ENCODE results near the gene DGCR6. TPM values are rescaled to one million over a fixed set of nuclear protein-coding genes. Genes with fewer than 3 reads are reported as not detected.
"Not testable (repeated sequence)": the region's sequence is repeated elsewhere in the genome, so short reads cannot be mapped to it uniquely, and the experiment has no call there.

DGCR6 gene
- total RNA-seq, 3 donors from 2014 or later: 1.2 to 1.6 (median 1.4) TPM

DNA sequence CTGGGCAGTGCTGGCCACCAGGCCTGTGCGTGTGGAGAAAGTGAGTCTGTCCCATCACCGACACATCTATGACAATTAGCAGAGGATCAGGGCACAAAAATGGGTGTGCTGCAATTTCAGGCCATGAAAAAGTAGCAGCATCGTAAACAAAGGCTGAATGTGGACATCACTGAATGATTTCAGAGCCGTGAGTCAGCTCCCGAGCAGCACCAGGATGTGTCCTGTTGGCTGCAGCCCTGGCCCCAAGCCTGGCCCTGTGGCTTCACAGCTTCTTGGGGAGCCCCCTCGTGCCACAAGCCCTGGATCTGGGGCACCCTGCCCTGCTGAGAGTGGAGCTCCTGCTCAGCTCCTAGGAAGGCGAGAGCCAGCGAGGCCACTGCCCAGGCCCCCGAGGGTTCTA, 9.4 kb downstream of the DGCR6 start:
- not testable (repeated sequence) for DNase-seq; H3K4me1 Mint-ChIP-seq (ENCODE audit: low read depth)

DNA sequence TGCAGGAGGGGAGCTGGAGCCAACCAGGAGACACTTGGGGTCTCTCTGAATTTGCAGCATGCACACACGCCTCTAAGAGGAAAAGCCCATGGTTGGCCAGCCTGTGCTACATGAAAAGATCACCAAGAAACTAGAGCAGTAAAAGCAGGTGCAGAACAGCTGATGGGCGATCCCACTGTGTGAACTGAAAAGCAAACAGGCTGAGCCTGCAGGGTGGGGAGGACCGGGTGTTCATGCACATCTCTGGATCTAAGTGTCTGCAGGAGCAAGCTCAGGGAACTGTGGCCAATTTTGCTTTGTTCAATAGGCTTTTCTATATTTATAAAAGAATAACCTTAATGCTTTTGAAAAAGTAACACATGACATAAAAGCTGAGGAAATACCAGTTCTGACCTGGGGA, 11.7 kb downstream of the DGCR6 start:
- ATAC-seq; H3K4me3 Mint-ChIP-seq; H3K27me3 Mint-ChIP-seq (ENCODE audit: low read depth); DNase-seq; H3K9me3 Mint-ChIP-seq; H3K4me1 Mint-ChIP-seq (ENCODE audit: low read depth); H3K36me3 Mint-ChIP-seq (ENCODE audit: insufficient read depth): not testable (repeated sequence)

More for the DNA sequence above, 9.4 kb downstream of the DGCR6 start:
- H3K4me3 Mint-ChIP-seq; H3K36me3 Mint-ChIP-seq (ENCODE audit: insufficient read depth); ATAC-seq; H3K27me3 Mint-ChIP-seq (ENCODE audit: low read depth); H3K9me3 Mint-ChIP-seq: not testable (repeated sequence)

DNA sequence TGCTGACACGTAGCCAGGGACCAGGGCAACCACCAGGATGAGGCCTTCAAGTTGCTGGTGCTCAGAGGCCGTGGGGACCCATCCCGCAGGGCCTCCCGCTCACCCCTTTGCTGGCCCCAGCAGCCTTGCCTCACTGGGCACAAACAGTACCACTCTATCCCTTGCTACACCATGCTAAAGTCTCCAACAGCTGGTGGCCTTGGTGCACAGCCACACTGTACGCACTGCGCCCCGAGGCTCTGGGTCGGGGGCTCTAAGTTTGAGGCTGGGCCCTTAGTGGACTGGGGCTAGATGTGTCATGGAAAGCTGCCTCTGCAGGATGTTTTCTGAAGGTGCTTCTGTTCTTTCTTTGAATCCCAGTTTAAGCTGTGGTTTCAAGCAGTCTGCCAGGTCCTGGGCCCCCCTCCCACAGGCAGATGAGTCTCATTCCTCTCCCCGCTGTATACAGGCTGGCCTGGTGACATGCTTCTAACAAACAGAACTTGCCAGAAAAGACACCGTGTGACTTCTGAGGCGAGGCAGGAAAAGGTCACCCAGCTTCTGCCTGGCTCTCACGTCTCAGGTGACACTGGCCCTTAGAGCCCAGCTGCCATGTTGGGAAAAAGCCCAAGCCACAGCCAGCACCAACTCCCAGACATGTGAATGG, 14.3 kb downstream of the DGCR6 start:
- ATAC-seq; H3K27me3 Mint-ChIP-seq (ENCODE audit: low read depth); H3K9me3 Mint-ChIP-seq; H3K4me3 Mint-ChIP-seq; DNase-seq; H3K36me3 Mint-ChIP-seq (ENCODE audit: insufficient read depth); H3K4me1 Mint-ChIP-seq (ENCODE audit: low read depth): not testable (repeated sequence)

- Mint-ChIP-seq H3K4me1 (ENCODE audit: low read depth) (no peaks in the 10 kb centered on the region), H3K36me3 (ENCODE audit: insufficient read depth) (no peaks in the 10 kb centered on the region), H3K4me3 (no peak overlapping the region), H3K9me3 (no peaks in the 10 kb centered on the region), H3K27me3 (ENCODE audit: low read depth) (no peaks in the 10 kb centered on the region)
- DNase-seq: no peak
- no peak for ATAC-seq
These were observed 19.4 kb downstream of the DGCR6 start for GRCh38 chr22:18925368-18926064.

- H3K36me3 Mint-ChIP-seq (ENCODE audit: insufficient read depth): no peaks in the 10 kb centered on the region
These were observed 20.9 kb downstream of the DGCR6 start for GRCh38 chr22:18927020-18927419.

GRCh38 chr22:18927573-18927972, 21.5 kb downstream of the DGCR6 start:
- Mint-ChIP-seq H3K27me3 (ENCODE audit: low read depth) (no peaks in the 10 kb centered on the region), H3K4me3 (no peak overlapping the region), H3K4me1 (ENCODE audit: low read depth) (no peaks in the 10 kb centered on the region), H3K9me3 (no peaks in the 10 kb centered on the region), H3K36me3 (ENCODE audit: insufficient read depth) (no peaks in the 10 kb centered on the region)
- DNase-seq: no peak
- no peak for ATAC-seq

More at GRCh38 chr22:18927020-18927419, 20.9 kb downstream of the DGCR6 start:
- no peaks in the 10 kb centered on the region for H3K9me3 Mint-ChIP-seq
- no peaks in the 10 kb centered on the region for H3K27me3 Mint-ChIP-seq (ENCODE audit: low read depth)
- no peak overlapping the region for H3K4me3 Mint-ChIP-seq
- DNase-seq: no peak
- no peaks in the 10 kb centered on the region for H3K4me1 Mint-ChIP-seq (ENCODE audit: low read depth)
- no peak for ATAC-seq

- DNase-seq: no peak
- ATAC-seq: no peak
- H3K4me1 Mint-ChIP-seq (ENCODE audit: low read depth): no peaks in the 10 kb centered on the region
- H3K9me3 Mint-ChIP-seq: no peaks in the 10 kb centered on the region
- no peaks in the 10 kb centered on the region for H3K27me3 Mint-ChIP-seq (ENCODE audit: low read depth)
- no peak overlapping the region for H3K4me3 Mint-ChIP-seq
- H3K36me3 Mint-ChIP-seq (ENCODE audit: insufficient read depth): no peaks in the 10 kb centered on the region
These were observed 23.3 kb downstream of the DGCR6 start for GRCh38 chr22:18929459-18929858.

DNA sequence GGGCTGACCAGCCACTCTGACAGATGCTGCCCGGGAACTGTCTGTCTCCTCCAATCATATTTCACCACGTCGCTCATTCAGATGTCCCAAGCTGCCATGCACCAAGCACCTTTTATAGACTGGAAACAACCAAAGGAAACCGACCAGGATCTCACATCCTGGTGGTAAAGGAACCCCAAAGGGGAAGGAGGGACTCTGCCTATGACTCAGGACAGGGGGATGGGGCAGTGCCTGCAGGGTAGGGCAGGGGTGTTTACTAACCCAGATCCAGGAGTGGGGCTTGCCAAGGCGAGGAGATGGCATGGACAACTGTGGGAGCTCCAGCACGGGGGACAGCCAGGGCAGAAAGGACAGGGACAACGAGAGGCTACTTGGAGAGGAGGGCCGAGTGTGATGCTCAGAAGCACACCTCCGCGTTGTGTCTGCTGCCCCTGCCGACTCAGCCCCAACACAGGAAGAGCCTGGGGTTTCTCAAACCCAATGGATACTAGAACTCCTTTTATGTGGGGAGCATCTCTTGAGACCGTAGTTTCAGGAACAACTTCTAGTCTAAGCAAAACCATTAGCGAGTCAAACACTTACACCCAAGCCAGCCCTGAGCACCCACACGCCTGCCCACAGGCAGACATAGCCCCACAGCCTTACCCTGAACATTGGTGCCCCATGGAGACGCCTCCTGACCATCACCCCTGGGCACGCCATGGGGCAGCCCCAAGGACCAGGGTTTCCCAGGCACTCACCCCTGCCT, 26.0 kb downstream of the DGCR6 start:
- ATAC-seq: no peak
- no peak for DNase-seq
- Mint-ChIP-seq H3K4me1 (ENCODE audit: low read depth) (no peaks in the 10 kb centered on the region), H3K4me3 (no peak overlapping the region), H3K36me3 (ENCODE audit: insufficient read depth) (no peaks in the 10 kb centered on the region), H3K9me3 (no peaks in the 10 kb centered on the region), H3K27me3 (ENCODE audit: low read depth) (no peaks in the 10 kb centered on the region)

GRCh38 chr22:18933914-18934313, 27.8 kb downstream of the DGCR6 start:
- DNase-seq (no peak), ATAC-seq (no peak)
- no peaks in the 10 kb centered on the region for H3K36me3 Mint-ChIP-seq (ENCODE audit: insufficient read depth)
- H3K4me1 Mint-ChIP-seq (ENCODE audit: low read depth): no peaks in the 10 kb centered on the region
- H3K9me3 Mint-ChIP-seq: no peaks in the 10 kb centered on the region
- H3K27me3 Mint-ChIP-seq (ENCODE audit: low read depth): no peaks in the 10 kb centered on the region
- H3K4me3 Mint-ChIP-seq: no peak overlapping the region

DNA sequence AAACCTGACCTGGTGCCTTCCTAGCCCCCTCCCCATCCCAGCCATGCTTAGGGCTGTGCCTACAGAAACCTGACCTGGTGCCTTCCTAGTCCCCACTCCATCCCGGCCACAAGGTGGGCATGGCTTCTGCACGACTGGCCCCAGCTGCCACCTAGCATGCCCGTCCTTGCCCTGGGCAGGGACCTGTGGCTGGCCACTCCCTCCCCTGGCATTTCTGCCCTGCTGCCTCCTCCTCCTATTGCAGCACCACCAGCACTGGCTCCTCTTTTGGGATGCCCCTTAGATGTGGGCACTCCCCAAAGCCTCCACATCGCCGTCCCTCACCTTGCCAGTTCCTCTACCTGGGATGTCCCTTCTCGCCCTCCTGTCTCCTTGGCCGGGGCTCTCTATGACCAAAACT, 28.6 kb downstream of the DGCR6 start:
- H3K9me3 Mint-ChIP-seq; H3K4me1 Mint-ChIP-seq (ENCODE audit: low read depth); DNase-seq; H3K36me3 Mint-ChIP-seq (ENCODE audit: insufficient read depth); H3K4me3 Mint-ChIP-seq; H3K27me3 Mint-ChIP-seq (ENCODE audit: low read depth); ATAC-seq: not testable (repeated sequence)

GRCh38 chr22:18935889-18936529, 29.9 kb downstream of the DGCR6 start, which contains the start of gene PRODH:
TSS of gene PRODH (minus strand) at chr22:18936293. CDS start at chr22:18936287, 6 bp downstream.
- Mint-ChIP-seq H3K4me3 (no peak within 1 kb of the TSS), H3K9me3 (no peaks in the 10 kb centered on the region), H3K36me3 (ENCODE audit: insufficient read depth) (no peaks in the 10 kb centered on the region), H3K4me1 (ENCODE audit: low read depth) (no peaks in the 10 kb centered on the region), H3K27me3 (ENCODE audit: low read depth) (no peaks in the 10 kb centered on the region)
- DNase-seq (no peak), ATAC-seq (peak in 1 of 2 donors; percentile 63)

DNA sequence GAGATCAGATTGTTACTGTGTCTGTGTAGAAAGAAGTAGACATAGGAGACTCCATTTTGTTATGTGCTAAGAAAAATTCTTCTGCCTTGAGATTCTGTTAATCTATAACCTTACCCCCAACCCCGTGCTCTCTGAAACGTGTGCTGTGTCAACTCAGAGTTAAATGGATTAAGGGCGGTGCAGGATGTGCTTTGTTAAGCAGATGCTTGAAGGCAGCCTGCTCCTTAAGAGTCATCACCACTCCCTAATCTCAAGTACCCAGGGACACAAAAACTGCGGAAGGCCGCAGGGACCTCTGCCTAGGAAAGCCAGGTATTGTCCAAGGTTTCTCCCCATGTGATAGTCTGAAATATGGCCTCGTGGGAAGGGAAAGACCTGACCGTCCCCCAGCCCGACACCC, 32.6 kb downstream of the DGCR6 start:
- not testable (repeated sequence) for H3K27me3 Mint-ChIP-seq (ENCODE audit: low read depth); DNase-seq; H3K4me1 Mint-ChIP-seq (ENCODE audit: low read depth); H3K9me3 Mint-ChIP-seq; ATAC-seq; H3K4me3 Mint-ChIP-seq; H3K36me3 Mint-ChIP-seq (ENCODE audit: insufficient read depth)

- not testable (repeated sequence) for H3K36me3 Mint-ChIP-seq (ENCODE audit: insufficient read depth); H3K4me1 Mint-ChIP-seq (ENCODE audit: low read depth); DNase-seq; H3K9me3 Mint-ChIP-seq; ATAC-seq; H3K4me3 Mint-ChIP-seq
- peaks cover 25% of the 10 kb centered on the region for H3K27me3 Mint-ChIP-seq (ENCODE audit: low read depth)
These were observed 41.0 kb downstream of the DGCR6 start for GRCh38 chr22:18947105-18947504.

- Mint-ChIP-seq H3K36me3 (ENCODE audit: insufficient read depth) (no peaks in the 10 kb centered on the region), H3K4me3 (no peak overlapping the region), H3K4me1 (ENCODE audit: low read depth) (no peaks in the 10 kb centered on the region), H3K9me3 (no peaks in the 10 kb centered on the region), H3K27me3 (ENCODE audit: low read depth) (peaks cover 25% of the 10 kb centered on the region)
- no peak for DNase-seq
- no peak for ATAC-seq
These were observed 41.8 kb downstream of the DGCR6 start for GRCh38 chr22:18947905-18948304.
